AG04450 (cell line): ENCODE data around the gene MUC5B. TPM values are rescaled to one million over a fixed set of nuclear protein-coding genes. Genes with fewer than 3 reads are reported as not detected.

Source experiments
- CTCF ChIA-PET: fragments of 300-600, 350-600 bp; formaldehyde crosslinking; extraction: SDS; loops from one replicate; lab custom pipeline; 2022; ENCODE audit warnings: antibody characterized with exemption, inconsistent platforms; lab: Charles Lee
- POLR2A ChIA-PET: fragments of 350-600 bp; formaldehyde crosslinking; extraction: SDS; loops from one replicate; lab custom pipeline; 2021; ENCODE audit warnings: antibody characterized with exemption, inconsistent platforms; lab: Yijun Ruan, JAX
- DNase-seq: peaks from one replicate; pipeline ENCODE4 v3.0.0-alpha.2; 2011; ENCODE audit warnings: low read depth, low spot score
- H3K27ac ChIP-seq: one replicate; pipeline ENCODE4 v1.5.1; 2012; ENCODE audit warnings: low read depth, low read length, control low read depth
- H3K27me3 ChIP-seq: one replicate; pipeline ENCODE4 v1.6.0; 2012; ENCODE audit warnings: low read length; ENCODE audit not compliant: control insufficient read depth, insufficient read depth
- H3K4me3 ChIP-seq: 2 replicates; pipeline ENCODE4 v1.5.1; 2011; ENCODE audit warnings: mild to moderate bottlenecking, low read depth, low read length, control low read depth
- H3K9me3 ChIP-seq: 2 replicates; pipeline ENCODE4 v1.5.1; 2012; ENCODE audit warnings: low read length; ENCODE audit not compliant: control insufficient read depth, insufficient read depth
- CTCF ChIP-seq: IDR thresholded peaks from 2 replicates; pipeline ENCODE4 v1.5.1; 2011; ENCODE audit warnings: low read depth, low read length, control low read depth, inconsistent platforms
- polyA plus RNA-seq: library from polyadenylated mRNA; depleted of rRNA; stranded (reverse); fragments of >200 nt; gene quantifications from 2 replicates; pipeline ENCODE4 v1.2.3, GENCODE V29; 2011

The MUC5B gene
- polyA plus RNA-seq, 1 experiment: not detected

GRCh38 chr11:1194977-1195681 lies 27.7 kb upstream of the MUC5B start:
- POLR2A ChIA-PET: no interaction called here
- no peak for TF ChIP-seq CTCF
- H3K4me3 ChIP-seq: no peak overlapping the region
- no peak for DNase-seq
- H3K27ac ChIP-seq: no peak overlapping the region
- H3K9me3 ChIP-seq: peaks cover 51% of the 10 kb centered on the region
- H3K27me3 ChIP-seq: peaks cover 4% of the 10 kb centered on the region
- CTCF ChIA-PET: no interaction called here

GRCh38 chr11:1195682-1196515 lies 27.0 kb upstream of the MUC5B start:
- Histone ChIP-seq H3K9me3 (peaks cover 51% of the 10 kb centered on the region), H3K4me3 (no peak overlapping the region), H3K27me3 (peaks cover 12% of the 10 kb centered on the region), H3K27ac (no peak overlapping the region)
- TF ChIP-seq CTCF: no peak
- DNase-seq: no peak
- ChIA-PET POLR2A (no interaction called here), CTCF (no interaction called here)

GRCh38 chr11:1196516-1197391 lies 26.1 kb upstream of the MUC5B start:
- no peak for DNase-seq
- no peak for TF ChIP-seq CTCF
- Histone ChIP-seq H3K9me3 (peaks cover 51% of the 10 kb centered on the region), H3K4me3 (no peak overlapping the region), H3K27ac (no peak overlapping the region), H3K27me3 (peaks cover 12% of the 10 kb centered on the region)
- POLR2A ChIA-PET: no interaction called here
- CTCF ChIA-PET: no interaction called here

GRCh38 chr11:1197431-1197885 lies 25.4 kb upstream of the MUC5B start:
- CTCF ChIA-PET: no interaction called here
- DNase-seq: no peak

More at GRCh38 chr11:1197431-1197885, 25.4 kb upstream of the MUC5B start:
- Histone ChIP-seq H3K27ac (no peak overlapping the region), H3K9me3 (peaks cover 44% of the 10 kb centered on the region), H3K4me3 (no peak overlapping the region), H3K27me3 (peaks cover 12% of the 10 kb centered on the region)
- POLR2A ChIA-PET: interaction anchor here (0.6 kb wide), 1 partner anchor 249 kb away, joined by 4 read pairs; no protein-coding TSS in a partner anchor
- TF ChIP-seq CTCF: no peak
